ENCODE results near the gene MAPK8IP3. TPM values are rescaled to one million over a fixed set of nuclear protein-coding genes. Genes with fewer than 3 reads are reported as not detected.

Gene MAPK8IP3
- total RNA-seq, 1 experiment from 2014 or later, result 77.4 TPM

DNA sequence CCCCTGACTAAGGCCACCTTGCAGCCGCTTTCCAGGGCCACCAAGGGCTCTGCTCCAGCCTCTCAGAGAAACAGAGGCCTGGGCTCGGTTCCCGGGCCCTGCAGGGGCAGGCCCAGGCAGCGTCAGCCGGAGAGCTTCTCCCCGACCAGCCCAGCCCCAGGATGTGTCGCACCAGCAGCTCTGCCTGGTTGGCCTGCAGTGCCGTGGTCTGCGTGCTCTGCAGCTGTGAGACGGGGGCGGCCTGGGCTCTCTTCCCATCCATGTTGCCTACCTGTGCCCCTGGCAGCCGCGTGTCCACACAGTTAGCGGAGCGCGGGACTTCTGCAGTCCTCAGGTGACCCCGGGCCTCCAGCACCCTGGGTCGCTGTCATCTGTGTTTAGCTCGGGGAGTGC lies 82.7 kb downstream of the MAPK8IP3 start:
- intact Hi-C loops (cut with micrococcal nuclease), result no loop called here
- TF ChIP-seq, protein P1, sequence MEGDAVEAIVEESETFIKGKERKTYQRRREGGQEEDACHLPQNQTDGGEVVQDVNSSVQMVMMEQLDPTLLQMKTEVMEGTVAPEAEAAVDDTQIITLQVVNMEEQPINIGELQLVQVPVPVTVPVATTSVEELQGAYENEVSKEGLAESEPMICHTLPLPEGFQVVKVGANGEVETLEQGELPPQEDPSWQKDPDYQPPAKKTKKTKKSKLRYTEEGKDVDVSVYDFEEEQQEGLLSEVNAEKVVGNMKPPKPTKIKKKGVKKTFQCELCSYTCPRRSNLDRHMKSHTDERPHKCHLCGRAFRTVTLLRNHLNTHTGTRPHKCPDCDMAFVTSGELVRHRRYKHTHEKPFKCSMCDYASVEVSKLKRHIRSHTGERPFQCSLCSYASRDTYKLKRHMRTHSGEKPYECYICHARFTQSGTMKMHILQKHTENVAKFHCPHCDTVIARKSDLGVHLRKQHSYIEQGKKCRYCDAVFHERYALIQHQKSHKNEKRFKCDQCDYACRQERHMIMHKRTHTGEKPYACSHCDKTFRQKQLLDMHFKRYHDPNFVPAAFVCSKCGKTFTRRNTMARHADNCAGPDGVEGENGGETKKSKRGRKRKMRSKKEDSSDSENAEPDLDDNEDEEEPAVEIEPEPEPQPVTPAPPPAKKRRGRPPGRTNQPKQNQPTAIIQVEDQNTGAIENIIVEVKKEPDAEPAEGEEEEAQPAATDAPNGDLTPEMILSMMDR (IDR thresholded peaks at IDR 0.05; ENCODE audit: unreplicated experiment), result no peak
- BruUV-seq (replicated peaks), result no TSS peak
- no peak for DNase-seq (ENCODE audit: unreplicated experiment)
- H3K27ac Mint-ChIP-seq (ENCODE audit: low read depth, unreplicated experiment), result no peak overlapping the region
- H3K36me3 Mint-ChIP-seq (ENCODE audit: insufficient read depth, unreplicated experiment), result peaks cover 7% of the 10 kb centered on the region
- ChIA-PET POLR2A (interaction anchor here (0.7 kb wide), 1 partner anchor 171 kb away, joined by 4 read pairs; the partner anchor contains the start of gene NDUFB10), CTCF (no interaction called here)
- no peaks in the 10 kb centered on the region for H3K27me3 Mint-ChIP-seq (ENCODE audit: insufficient read depth, unreplicated experiment)
- peaks cover 5% of the 10 kb centered on the region for H3K4me1 Mint-ChIP-seq (ENCODE audit: insufficient read depth, unreplicated experiment)
- H3K9me3 Mint-ChIP-seq (ENCODE audit: unreplicated experiment), result no peaks in the 10 kb centered on the region
- H3K4me3 Mint-ChIP-seq (ENCODE audit: unreplicated experiment), result no peak overlapping the region

DNA sequence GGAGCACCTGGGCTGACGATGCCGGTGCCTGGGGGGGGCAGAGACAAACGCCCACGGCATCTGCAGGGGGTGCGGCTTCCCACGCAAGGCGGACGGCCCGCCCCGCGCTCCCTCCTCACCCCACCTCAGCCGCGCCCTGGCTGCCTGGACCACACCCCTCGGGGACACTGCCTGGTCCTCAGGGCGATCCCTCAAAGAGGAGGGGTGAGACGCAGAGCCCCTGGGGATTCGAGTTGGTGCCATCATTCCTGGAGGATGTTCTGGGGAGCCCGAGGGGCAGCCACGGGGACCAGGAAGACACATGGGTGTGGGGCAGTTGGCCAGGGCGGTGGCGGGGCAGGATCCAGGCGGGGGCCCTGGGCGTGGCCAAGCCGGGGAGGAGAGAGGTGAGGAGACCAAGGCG lies 83.6 kb downstream of the MAPK8IP3 start:
- no TSS peak for BruUV-seq (replicated peaks)
- Mint-ChIP-seq H3K27me3 (ENCODE audit: insufficient read depth, unreplicated experiment) (no peaks in the 10 kb centered on the region), H3K4me3 (ENCODE audit: unreplicated experiment) (no peak overlapping the region), H3K27ac (ENCODE audit: low read depth, unreplicated experiment) (no peak overlapping the region), H3K9me3 (ENCODE audit: unreplicated experiment) (no peaks in the 10 kb centered on the region), H3K4me1 (ENCODE audit: insufficient read depth, unreplicated experiment) (peaks cover 5% of the 10 kb centered on the region), H3K36me3 (ENCODE audit: insufficient read depth, unreplicated experiment) (peaks cover 5% of the 10 kb centered on the region)
- DNase-seq (ENCODE audit: unreplicated experiment), result no peak
- ChIA-PET CTCF (no interaction called here), POLR2A (interaction anchor here (0.7 kb wide), 1 partner anchor 170 kb away, joined by 4 read pairs; the partner anchor contains the start of gene NDUFB10)
- intact Hi-C loops (cut with micrococcal nuclease), result no loop called here
- TF ChIP-seq, protein P1 (IDR thresholded peaks at IDR 0.05; ENCODE audit: unreplicated experiment), result no peak

DNA sequence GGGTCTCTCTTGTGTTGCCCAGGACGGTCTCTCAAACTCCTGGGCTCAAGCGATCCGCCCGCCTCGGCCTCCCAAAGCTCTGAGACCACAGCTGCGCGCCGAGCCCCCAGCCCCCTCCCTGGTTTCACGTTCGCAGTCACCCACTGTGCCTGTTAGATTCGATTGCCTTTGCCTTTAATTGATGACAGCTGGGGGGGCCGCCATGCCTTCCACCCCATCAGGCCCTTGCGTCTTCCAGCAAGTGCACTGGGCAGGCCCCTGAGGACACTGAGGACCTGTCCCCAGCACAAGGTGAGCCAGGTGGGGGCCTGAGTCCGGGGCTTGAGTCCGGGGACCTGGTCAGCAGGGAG lies 84.2 kb downstream of the MAPK8IP3 start:
- ChIA-PET CTCF (no interaction called here), POLR2A (no interaction called here)
- peaks cover under 1% of the 10 kb centered on the region for H3K4me1 Mint-ChIP-seq (ENCODE audit: insufficient read depth, unreplicated experiment)
- H3K27ac Mint-ChIP-seq (ENCODE audit: low read depth, unreplicated experiment), result no peak overlapping the region
- intact Hi-C loops (cut with micrococcal nuclease), result no loop called here
- DNase-seq (ENCODE audit: unreplicated experiment), result no peak
- no TSS peak for BruUV-seq (replicated peaks)
- H3K9me3 Mint-ChIP-seq (ENCODE audit: unreplicated experiment), result no peaks in the 10 kb centered on the region
- peaks cover 5% of the 10 kb centered on the region for H3K36me3 Mint-ChIP-seq (ENCODE audit: insufficient read depth, unreplicated experiment)
- no peaks in the 10 kb centered on the region for H3K27me3 Mint-ChIP-seq (ENCODE audit: insufficient read depth, unreplicated experiment)
- TF ChIP-seq, protein P1 (IDR thresholded peaks at IDR 0.05; ENCODE audit: unreplicated experiment), result no peak
- no peak overlapping the region for H3K4me3 Mint-ChIP-seq (ENCODE audit: unreplicated experiment)

DNA sequence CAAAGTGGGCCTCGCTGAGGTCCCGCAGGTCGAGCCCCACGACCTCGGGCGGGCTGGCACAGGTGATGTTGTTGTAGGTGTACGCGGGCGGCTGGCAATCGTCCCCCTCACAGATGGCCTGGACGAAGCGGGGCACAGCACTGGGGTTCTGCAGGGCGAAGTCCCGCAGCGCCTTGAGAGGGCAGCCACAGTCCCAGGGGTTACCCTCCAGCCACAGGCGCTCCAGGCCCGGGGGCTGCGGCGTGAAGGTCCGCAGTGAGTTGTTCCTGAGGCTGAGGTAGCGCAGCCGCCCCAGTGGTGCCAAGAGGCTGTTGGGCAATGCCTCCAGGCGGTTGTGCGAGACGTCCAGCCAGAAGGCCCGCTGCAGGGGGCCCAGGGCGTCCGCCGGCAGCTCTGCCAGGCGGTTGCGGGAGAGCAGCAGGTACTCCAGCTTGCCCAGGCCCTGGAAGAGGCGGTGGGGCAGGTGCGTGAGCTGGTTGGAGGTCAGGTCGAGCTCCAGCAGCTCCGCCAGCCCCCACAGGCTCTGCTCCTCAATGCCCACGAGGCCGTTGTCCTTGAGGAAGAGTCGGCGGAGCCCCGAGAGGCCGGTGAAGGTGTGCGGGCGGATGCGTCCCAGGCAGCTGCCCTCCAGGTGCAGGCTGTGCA lies 84.7 kb downstream of the MAPK8IP3 start:
- DNase-seq (ENCODE audit: unreplicated experiment), result no peak
- Mint-ChIP-seq H3K36me3 (ENCODE audit: insufficient read depth, unreplicated experiment) (peaks cover 5% of the 10 kb centered on the region), H3K4me1 (ENCODE audit: insufficient read depth, unreplicated experiment) (no peaks in the 10 kb centered on the region), H3K27me3 (ENCODE audit: insufficient read depth, unreplicated experiment) (no peaks in the 10 kb centered on the region), H3K4me3 (ENCODE audit: unreplicated experiment) (no peak overlapping the region), H3K9me3 (ENCODE audit: unreplicated experiment) (no peaks in the 10 kb centered on the region), H3K27ac (ENCODE audit: low read depth, unreplicated experiment) (no peak overlapping the region)
- intact Hi-C loops (cut with micrococcal nuclease), result no loop called here
- no TSS peak for BruUV-seq (replicated peaks)
- ChIA-PET CTCF (no interaction called here), POLR2A (interaction anchor here (2.0 kb wide), 1 partner anchor 9 kb away, joined by 13 read pairs; the partner anchor contains the start of genes NUBP2 and SPSB3)
- TF ChIP-seq, protein P1 (IDR thresholded peaks at IDR 0.05; ENCODE audit: unreplicated experiment), result no peak

All from MCF 10A (cell line).